Raji (cell line): ENCODE measurements around the gene SMARCAL1.

Experiments
- POLR2A ChIP-seq: IDR thresholded peaks from 2 replicates; pipeline ENCODE4 v1.6.1; 2011; ENCODE audit warnings: low read depth, low read length, control low read depth; ENCODE audit not compliant: insufficient read depth

Gene SMARCAL1

GRCh38 chr2:216477283-216478035 is 65.2 kb downstream of the SMARCAL1 start:
- TF ChIP-seq POLR2A: no peak

DNA sequence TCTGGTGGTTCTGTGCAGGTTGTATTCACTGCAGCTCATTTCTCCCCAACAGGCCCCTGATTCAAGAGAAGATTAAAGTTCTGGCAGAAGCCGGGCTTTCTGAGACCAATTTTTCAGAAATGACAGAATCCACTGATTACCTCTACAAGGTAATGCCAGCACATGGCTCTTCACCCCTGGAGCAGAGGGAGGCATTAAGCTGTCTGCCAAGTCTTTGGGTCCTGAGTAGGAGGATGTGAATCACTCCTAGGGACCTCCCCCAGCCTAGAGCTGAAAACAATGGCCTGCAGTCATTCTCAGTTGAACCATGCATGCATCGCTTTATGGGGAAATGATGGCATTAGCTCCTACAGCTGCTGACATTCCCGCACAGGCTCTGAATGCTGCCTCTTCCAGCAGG is 65.9 kb downstream of the SMARCAL1 start:
- no peak for TF ChIP-seq POLR2A

GRCh38 chr2:216478791-216479190 is 66.5 kb downstream of the SMARCAL1 start:
- no peak for TF ChIP-seq POLR2A

DNA sequence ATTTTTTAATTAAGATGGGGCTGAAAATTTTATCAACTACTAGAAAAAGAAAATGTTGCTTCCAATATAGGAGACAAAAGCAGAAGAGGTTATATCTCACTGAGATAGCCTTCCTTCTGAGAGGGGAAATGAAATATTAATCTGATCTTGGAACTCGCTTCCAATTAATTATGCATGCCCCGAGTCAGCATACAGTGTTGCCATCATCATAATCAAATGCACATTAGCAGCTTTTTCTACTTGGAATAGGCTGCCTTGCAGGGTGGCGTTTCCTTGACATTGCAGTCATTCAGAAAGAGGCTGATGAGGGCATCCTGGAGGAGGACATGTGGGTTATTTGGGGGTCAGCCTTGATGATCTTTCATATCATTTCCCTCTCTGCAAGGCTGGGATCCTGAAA is 67.9 kb downstream of the SMARCAL1 start:
- no peak for TF ChIP-seq POLR2A

- no peak for TF ChIP-seq POLR2A
Measured at GRCh38 chr2:216482640-216483039, 70.4 kb downstream of the SMARCAL1 start.

DNA sequence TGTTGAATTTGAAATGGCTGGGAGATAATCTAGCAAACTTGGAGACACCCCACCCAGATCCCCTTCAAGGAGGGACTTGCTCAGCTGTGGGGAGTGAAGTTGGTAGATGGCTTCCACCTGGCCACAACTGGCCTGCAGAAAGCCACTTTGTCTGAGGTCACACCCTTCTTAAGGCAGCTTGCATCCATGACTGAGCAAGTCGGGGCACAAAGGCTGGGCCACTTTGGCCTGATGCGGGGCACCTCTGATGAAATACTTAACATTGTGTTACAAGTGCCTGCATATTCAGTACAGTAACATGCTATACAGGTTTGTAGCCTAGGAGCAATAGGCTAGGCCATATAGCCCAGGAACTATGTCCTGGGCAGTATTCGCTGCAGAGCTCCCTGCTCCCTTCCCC is 73.0 kb downstream of the SMARCAL1 start:
- TF ChIP-seq POLR2A: no peak

DNA sequence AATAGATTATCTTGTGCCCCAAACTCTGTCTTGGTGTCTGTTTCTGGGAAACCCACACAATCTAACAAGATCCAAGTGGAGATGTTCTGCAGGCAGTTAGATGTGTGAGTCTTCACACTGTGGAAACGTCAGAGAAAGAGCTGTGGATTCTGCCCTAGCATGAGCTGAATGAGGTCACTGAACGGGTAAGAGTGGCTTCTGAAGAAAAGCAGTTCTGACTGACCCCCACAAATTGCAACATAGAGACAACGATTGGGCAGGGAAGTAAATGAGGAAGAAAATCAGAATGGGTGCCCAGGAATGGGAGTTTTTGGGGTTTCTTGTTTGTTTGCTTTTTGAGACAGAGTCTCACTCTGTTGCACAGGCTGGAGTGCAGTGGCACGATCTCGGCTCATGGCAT is 73.5 kb downstream of the SMARCAL1 start:
- no peak for TF ChIP-seq POLR2A

- TF ChIP-seq POLR2A: no peak
Measured at GRCh38 chr2:216486271-216486670, 74.0 kb downstream of the SMARCAL1 start.

GRCh38 chr2:216486708-216487107 is 74.4 kb downstream of the SMARCAL1 start:
- no peak for TF ChIP-seq POLR2A

DNA sequence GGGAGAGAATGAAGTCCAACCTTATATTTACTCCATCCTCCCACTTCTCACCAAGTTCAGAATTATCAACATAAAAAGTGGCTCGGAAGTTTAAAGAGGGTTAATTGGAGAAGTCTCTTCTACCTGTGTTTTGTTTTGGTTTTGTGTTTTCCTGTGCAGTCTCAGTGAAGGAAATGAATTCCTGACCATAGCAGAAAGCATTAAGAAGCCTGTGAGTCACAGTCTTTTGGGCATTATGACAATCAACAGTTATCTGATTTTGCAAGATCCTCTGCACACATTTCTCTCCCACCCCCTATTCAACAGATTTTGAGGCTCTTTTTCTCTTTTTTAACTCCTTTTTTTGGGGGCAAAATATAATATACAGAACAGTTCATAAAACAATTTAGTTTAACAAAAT is 77.8 kb downstream of the SMARCAL1 start:
- no peak for TF ChIP-seq POLR2A

DNA sequence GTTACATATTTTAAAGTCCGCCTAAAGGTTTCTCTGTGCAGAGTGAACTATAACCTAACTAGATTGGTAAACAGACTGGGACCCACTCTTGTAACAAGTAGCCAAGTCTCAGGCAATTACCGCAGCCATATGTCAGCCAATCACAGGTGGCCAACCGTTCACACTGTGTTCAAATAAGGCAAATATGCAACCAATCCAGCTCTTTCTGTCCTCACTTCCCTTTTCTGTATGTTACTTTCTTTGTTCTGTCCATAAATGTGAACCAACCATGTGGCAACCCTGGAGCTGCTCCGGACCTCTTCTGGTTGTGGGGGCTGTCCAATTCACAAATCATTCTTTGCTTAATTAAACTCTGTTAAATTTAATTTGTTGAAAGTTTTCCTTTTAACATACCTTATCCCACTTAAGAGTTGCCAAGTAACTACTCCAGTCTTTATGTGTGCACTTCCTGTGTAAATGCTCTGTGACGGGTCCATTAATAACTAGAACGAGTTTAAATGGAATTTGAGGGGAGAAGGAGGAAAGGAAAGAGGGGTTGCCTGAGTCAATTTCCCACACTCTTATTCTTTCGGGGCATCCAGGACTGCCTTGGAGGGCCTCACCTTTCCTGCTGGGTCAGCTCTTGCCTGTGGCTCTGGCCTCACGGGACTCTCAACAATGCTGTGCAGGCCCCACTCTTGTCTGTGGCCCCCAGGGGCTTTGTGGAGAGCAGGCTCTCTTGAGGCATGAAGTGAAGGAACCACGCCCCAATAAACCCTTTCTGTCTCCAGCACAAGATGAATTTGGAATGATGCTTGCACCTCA is 79.7 kb downstream of the SMARCAL1 start:
- no peak for TF ChIP-seq POLR2A

- TF ChIP-seq POLR2A: no peak
Measured at GRCh38 chr2:216492597-216493333, 80.5 kb downstream of the SMARCAL1 start.

DNA sequence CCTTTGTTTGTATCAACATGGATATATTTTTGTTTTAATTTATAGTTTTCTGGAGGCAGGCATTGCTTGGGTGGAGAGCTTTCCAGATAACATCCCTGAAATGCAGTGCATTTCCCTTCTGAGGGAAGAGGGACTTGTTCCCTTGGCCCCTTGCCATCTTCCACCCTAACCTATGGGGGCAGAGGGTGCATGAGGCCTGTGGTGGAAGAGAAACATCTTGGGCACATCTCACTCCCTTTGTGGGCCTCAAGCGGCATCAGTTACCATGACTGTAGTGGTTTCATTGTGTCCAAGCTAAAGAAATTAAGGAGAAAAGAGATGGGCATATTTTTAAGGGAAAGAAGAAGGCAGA is 81.0 kb downstream of the SMARCAL1 start:
- no peak for TF ChIP-seq POLR2A

DNA sequence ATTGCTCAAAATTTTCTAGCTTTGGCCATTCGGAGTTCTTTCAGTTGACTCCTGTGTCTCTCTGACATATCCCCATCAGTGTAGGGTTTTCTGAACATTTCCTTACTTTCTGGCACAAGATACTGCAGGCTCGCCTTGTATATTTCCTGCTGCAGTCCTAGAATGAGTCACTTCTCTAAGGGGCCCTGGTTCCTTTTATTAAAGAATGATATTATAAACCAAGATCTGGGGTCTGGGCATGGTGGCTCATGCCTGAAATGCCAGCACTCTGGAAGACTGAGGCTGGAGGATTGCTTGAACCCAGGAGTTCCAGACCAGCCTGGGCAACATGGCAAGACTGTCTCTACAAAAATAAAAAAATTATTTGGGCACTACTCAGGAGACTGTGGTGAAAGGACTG is 83.4 kb downstream of the SMARCAL1 start:
- no peak for TF ChIP-seq POLR2A

GRCh38 chr2:216497382-216498069 is 85.2 kb downstream of the SMARCAL1 start:
- TF ChIP-seq POLR2A: no peak
